Measurements from ENCODE around the gene SLA2. TPM values are rescaled to one million over a fixed set of nuclear protein-coding genes. Genes with fewer than 3 reads are reported as not detected.

SLA2 gene, protein sequence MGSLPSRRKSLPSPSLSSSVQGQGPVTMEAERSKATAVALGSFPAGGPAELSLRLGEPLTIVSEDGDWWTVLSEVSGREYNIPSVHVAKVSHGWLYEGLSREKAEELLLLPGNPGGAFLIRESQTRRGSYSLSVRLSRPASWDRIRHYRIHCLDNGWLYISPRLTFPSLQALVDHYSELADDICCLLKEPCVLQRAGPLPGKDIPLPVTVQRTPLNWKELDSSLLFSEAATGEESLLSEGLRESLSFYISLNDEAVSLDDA
- 0.10 TPM in 1 of 2 replicates, not detected in the other for total RNA-seq

GRCh38 chr20:36645998-36646397 is at the start of gene SLA2:
Gene SLA2 (minus strand): TSS chr20:36646196. CDS start chr20:36641335, 4,861 bp downstream.

GRCh38 chr20:36605399-36606157 is 40.4 kb downstream of the SLA2 start, which contains the start of gene RAB5IF:
Gene RAB5IF (plus strand): TSS chr20:36605779. CDS start chr20:36605952, 173 bp downstream.

DNA sequence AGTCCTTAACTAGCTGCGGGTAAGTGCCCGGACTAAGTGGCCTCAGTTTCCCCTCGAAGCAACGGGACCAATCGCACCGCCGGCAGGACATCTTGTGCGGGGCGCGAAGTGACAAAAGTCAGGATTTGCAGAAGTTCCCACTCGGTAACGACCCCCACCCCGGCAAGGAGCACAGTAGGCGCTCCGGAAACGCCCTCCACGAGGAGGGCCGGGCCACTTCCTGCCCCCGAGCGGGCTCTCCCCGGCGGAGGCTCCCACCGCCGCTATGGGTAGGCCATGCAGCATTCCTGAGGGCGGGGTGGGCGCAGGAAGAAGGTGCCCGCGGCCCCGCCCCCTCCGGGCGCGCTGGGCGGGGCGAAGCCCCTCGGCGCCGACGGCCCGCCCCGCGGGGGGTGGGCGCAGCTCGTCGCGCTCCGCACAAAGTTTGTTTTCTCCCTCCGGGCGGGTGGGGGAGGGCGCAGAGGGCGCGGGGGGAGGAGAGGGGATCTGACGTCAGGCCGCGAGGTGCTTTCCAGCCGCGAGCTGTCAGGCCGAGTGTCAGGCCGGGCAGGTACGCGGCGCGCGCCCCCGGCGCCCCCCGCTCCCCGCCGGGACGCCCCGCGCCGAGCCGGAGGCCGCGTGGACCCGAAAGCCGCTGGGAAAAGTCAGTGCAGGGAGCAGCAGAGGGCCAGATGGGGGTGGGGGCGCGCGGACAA is 72.7 kb downstream of the SLA2 start, which contains the start of gene TGIF2:
Gene TGIF2, plus strand, starts transcription at position 495 of the 695 bp plus-strand sequence. CDS start 5,178 bp downstream, outside the sequence.

Small RNA genes within 50 kb of the gene (small RNA-seq; reads per million reads assigned to genes)
- not detected for gene RF00019

Other genes starting within 250 kb of the SLA2 start
- 7.6 and 13.1 TPM in 2 replicates for gene MYL9, start 104.7 kb downstream of the SLA2 start, total RNA-seq
- 23.6 and 30.4 TPM in 2 replicates for gene TGIF2, start 72.6 kb downstream of the SLA2 start, total RNA-seq
- gene RAB5IF, start 40.4 kb downstream of the SLA2 start, total RNA-seq: 86.9 and 111 TPM in 2 replicates
- 18.0 and 25.7 TPM in 2 replicates for gene NDRG3, start 99.9 kb upstream of the SLA2 start, total RNA-seq
- gene DSN1, start 127.6 kb upstream of the SLA2 start, total RNA-seq: 13.1 and 19.2 TPM in 2 replicates
- gene TLDC2, start 229.9 kb upstream of the SLA2 start, total RNA-seq: not detected in 2 replicates

Measured in vein endothelial cell (primary cell).